PC-3 (cell line): ENCODE measurements around the gene BMP2K. TPM values are rescaled to one million over a fixed set of nuclear protein-coding genes. Genes with fewer than 3 reads are reported as not detected.

Experiments used
- ATAC-seq: fragments of 200-7000 bp; cut with Tn5 transposase; 2 replicates; pipeline ENCODE4 v1.9.1; 2020; ENCODE audit warnings: mild to moderate bottlenecking, moderate library complexity
- BruUV-seq: library from RNA; stranded (reverse); fragments of 400-500 nt; replicated peaks from 2 replicates; lab custom pipeline; 2021; lab: Mats Ljungman, UMichigan
- CTCF ChIA-PET: fragments of 300-600 bp; sonication (Branson Sonifier 250); formaldehyde crosslinking; loops from one replicate; lab custom pipeline; 2022; ENCODE audit warnings: antibody characterized with exemption; lab: Charles Lee
- POLR2A ChIA-PET: fragments of 300-600 bp; sonication (Branson Sonifier 250); formaldehyde crosslinking; loops from one replicate; lab custom pipeline; 2022; ENCODE audit warnings: antibody characterized with exemption; ENCODE audit not compliant: unreplicated experiment; lab: Charles Lee
- DNase-seq: peaks from one replicate; pipeline ENCODE4 v3.0.0-alpha.2; 2015
- H2AFZ ChIP-seq: fragments of 300-600 bp; sonication (generic); 2 replicates; pipeline ENCODE4 v1.6.0; 2016; ENCODE audit warnings: antibody characterized with exemption, low read length
- H3F3A ChIP-seq: fragments of 300-600 bp; sonication (generic); one replicate; pipeline ENCODE4 v1.6.0; 2017; ENCODE audit warnings: antibody characterized with exemption, low read length, control low read depth, mild to moderate bottlenecking; ENCODE audit not compliant: unreplicated experiment
- H3K27ac ChIP-seq: fragments of 300-600 bp; sonication (generic); 2 replicates; pipeline ENCODE4 v1.5.1; 2016; ENCODE audit warnings: mild to moderate bottlenecking, low read length
- H3K27me3 ChIP-seq: fragments of 300-600 bp; sonication (generic); 2 replicates; pipeline ENCODE4 v1.6.1; 2016; ENCODE audit warnings: low read length, mixed read lengths
- H3K36me3 ChIP-seq: fragments of 300-600 bp; sonication (generic); 2 replicates; pipeline ENCODE4 v1.6.1; 2016; ENCODE audit warnings: low read depth, mixed run types, low read length, mixed read lengths
- H3K4me1 ChIP-seq: fragments of 300-600 bp; sonication (generic); 2 replicates; pipeline ENCODE4 v1.5.1; 2016; ENCODE audit warnings: low read length; ENCODE audit not compliant: insufficient read depth
- H3K4me2 ChIP-seq: fragments of 300-600 bp; sonication (generic); 2 replicates; pipeline ENCODE4 v1.6.0; 2016; ENCODE audit warnings: low read length
- H3K4me3 ChIP-seq: fragments of 300-600 bp; sonication (generic); 2 replicates; pipeline ENCODE4 v1.5.1; 2016; ENCODE audit warnings: mild to moderate bottlenecking, low read length, mixed read lengths
- H3K79me2 ChIP-seq: fragments of 300-600 bp; sonication (generic); 2 replicates; pipeline ENCODE4 v1.6.1; 2017; ENCODE audit warnings: low read length, mixed read lengths
- H3K9ac ChIP-seq: fragments of 300-600 bp; sonication (generic); 2 replicates; pipeline ENCODE4 v1.6.0; 2016; ENCODE audit warnings: mild to moderate bottlenecking, low read length
- H3K9me2 ChIP-seq: fragments of 300-600 bp; sonication (generic); replicated peaks from 2 replicates; pipeline ENCODE4 v1.6.1; 2016; ENCODE audit warnings: mixed run types, low read length, mixed read lengths
- H3K9me3 ChIP-seq: fragments of 300-600 bp; sonication (generic); 2 replicates; pipeline ENCODE4 v1.6.1; 2016; ENCODE audit warnings: low read length, mixed read lengths
- H4K20me1 ChIP-seq: fragments of 300-600 bp; sonication (generic); 2 replicates; pipeline ENCODE4 v1.6.1; 2016; ENCODE audit warnings: low read length, mixed read lengths
- CTCF ChIP-seq: fragments of 300-600 bp; sonication (generic); conservative IDR thresholded peaks from 2 replicates; pipeline ENCODE4 v1.5.1; 2017; ENCODE audit warnings: antibody characterized with exemption, low read depth, mild to moderate bottlenecking, low read length
- EZH2 ChIP-seq: fragments of 300-600 bp; sonication (generic); IDR thresholded peaks from one replicate; pipeline ENCODE4 v1.6.1; 2017; ENCODE audit warnings: antibody characterized with exemption, mild to moderate bottlenecking, low read length; ENCODE audit not compliant: unreplicated experiment
- EZH2phosphoT487 ChIP-seq: fragments of 300-600 bp; sonication (generic); IDR thresholded peaks from 2 replicates; pipeline ENCODE4 v1.6.1; 2018; ENCODE audit warnings: mild to moderate bottlenecking, antibody characterized with exemption, low read length, borderline replicate concordance
- intact Hi-C: fragments of 100-400 bp; cut with micrococcal nuclease; formaldehyde crosslinking; loops from 2 replicates; pipeline ENCODE4 v1.9.0; 2023
- total RNA-seq: library from RNA; depleted of rRNA; stranded (reverse); fragments of >200 nt; gene quantifications from 2 replicates; pipeline ENCODE4 v1.2.3, GENCODE V29; 2014

Gene BMP2K
- total RNA-seq, 1 experiment from 2014 or later: 24.5 TPM

- Histone ChIP-seq H3K79me2 (no peaks in the 10 kb centered on the region), H3K27ac (no peak overlapping the region), H3K36me3 (no peaks in the 10 kb centered on the region), H3F3A (no peaks in the 10 kb centered on the region), H3K4me2 (no peak overlapping the region), H3K27me3 (no peaks in the 10 kb centered on the region), H3K9me2 (no peaks in the 10 kb centered on the region), H2AFZ (no peak overlapping the region), H4K20me1 (no peaks in the 10 kb centered on the region), H3K4me3 (no peak overlapping the region), H3K9ac (no peak overlapping the region), H3K4me1 (no peaks in the 10 kb centered on the region), H3K9me3 (no peaks in the 10 kb centered on the region)
- no TSS peak for BruUV-seq
- ChIA-PET CTCF (no interaction called here), POLR2A (no interaction called here)
- DNase-seq (no peak), ATAC-seq (no peak)
- intact Hi-C loops: no loop called here
- TF ChIP-seq EZH2phosphoT487: no peak
- no peak for TF ChIP-seq CTCF
- TF ChIP-seq EZH2: no peak
Observed at GRCh38 chr4:78732332-78733104, 43.6 kb upstream of the BMP2K start.

- no peaks in the 10 kb centered on the region for H3K27me3 ChIP-seq
- CTCF ChIA-PET: no interaction called here
- intact Hi-C loops: no loop called here
- no peaks in the 10 kb centered on the region for H3K36me3 ChIP-seq
- POLR2A ChIA-PET: no interaction called here
- no peaks in the 10 kb centered on the region for H4K20me1 ChIP-seq
- no peaks in the 10 kb centered on the region for H3K9me3 ChIP-seq
- no peak for DNase-seq
- no peak overlapping the region for H3K27ac ChIP-seq
- H3K9ac ChIP-seq: no peak overlapping the region
- H3K79me2 ChIP-seq: no peaks in the 10 kb centered on the region
- H3K4me1 ChIP-seq: no peaks in the 10 kb centered on the region
- no peak overlapping the region for H2AFZ ChIP-seq
- H3F3A ChIP-seq: no peaks in the 10 kb centered on the region
- no peaks in the 10 kb centered on the region for H3K9me2 ChIP-seq
- TF ChIP-seq CTCF (no peak), EZH2 (no peak), EZH2phosphoT487 (no peak)
- ATAC-seq: no peak
- no TSS peak for BruUV-seq
- H3K4me2 ChIP-seq: no peak overlapping the region
- H3K4me3 ChIP-seq: no peak overlapping the region
Observed at GRCh38 chr4:78734441-78735162, 41.5 kb upstream of the BMP2K start.

- ChIA-PET POLR2A (no interaction called here), CTCF (no interaction called here)
- Histone ChIP-seq H3K4me3 (no peak overlapping the region), H3K9ac (no peak overlapping the region), H4K20me1 (no peaks in the 10 kb centered on the region), H3K9me3 (no peaks in the 10 kb centered on the region), H3K4me1 (no peaks in the 10 kb centered on the region), H3K79me2 (no peaks in the 10 kb centered on the region), H3K36me3 (no peaks in the 10 kb centered on the region), H3K27ac (no peak overlapping the region), H3K27me3 (no peaks in the 10 kb centered on the region), H2AFZ (no peak overlapping the region), H3K9me2 (no peaks in the 10 kb centered on the region), H3F3A (no peaks in the 10 kb centered on the region), H3K4me2 (no peak overlapping the region)
- ATAC-seq (no peak), DNase-seq (no peak)
- intact Hi-C loops: no loop called here
- no TSS peak for BruUV-seq
- TF ChIP-seq EZH2 (no peak), CTCF (no peak), EZH2phosphoT487 (no peak)
Observed at GRCh38 chr4:78735697-78736096, 40.5 kb upstream of the BMP2K start.
